Activated T-helper 1 cell treated with anti-CD3 and anti-CD28 coated beads, Interleukin-12 subunit alpha, Interleukin-12 subunit beta, Interleukin-2, Interleukin-4 antibody, amounts not matched to agents 30 ng/mL and 10 ng/mL and 1 ng/mL, durations not matched to agents 14 hours and 24 hours and 36 hours (primary cell): ENCODE data around the gene SLC25A52. TPM values are rescaled to one million over a fixed set of nuclear protein-coding genes. Genes with fewer than 3 reads are reported as not detected.
"Not testable (repeated sequence)": the region's sequence is repeated elsewhere in the genome, so short reads cannot be mapped to it uniquely, and the experiment has no call there.

Source experiments
- DNase-seq: peaks from one replicate; pipeline ENCODE4 v3.0.0; 2021; ENCODE audit warnings: low spot score
- H3K27ac Mint-ChIP-seq: one replicate; pipeline ENCODE4 v1.8.0; 2021; ENCODE audit warnings: mild to moderate bottlenecking, mixed read lengths
- H3K27me3 Mint-ChIP-seq: one replicate; pipeline ENCODE4 v1.8.0; 2022; ENCODE audit warnings: mild to moderate bottlenecking, moderate library complexity, mixed read lengths; ENCODE audit not compliant: insufficient read depth
- H3K36me3 Mint-ChIP-seq: one replicate; pipeline ENCODE4 v1.8.0; 2021; ENCODE audit warnings: low read depth, mixed read lengths
- H3K4me1 Mint-ChIP-seq: one replicate; pipeline ENCODE4 v1.8.0; 2021; ENCODE audit warnings: low read depth, mixed read lengths
- H3K4me3 Mint-ChIP-seq: one replicate; pipeline ENCODE4 v1.8.0; 2021; ENCODE audit warnings: mild to moderate bottlenecking, moderate library complexity, mixed read lengths
- H3K9me3 Mint-ChIP-seq: one replicate; pipeline ENCODE4 v1.8.0; 2021; ENCODE audit warnings: mixed read lengths
- intact Hi-C: fragments of 100-400 bp; cut with micrococcal nuclease; formaldehyde crosslinking; loops from one replicate; pipeline ENCODE4 v1.15.1; 2024
- total RNA-seq: library from RNA; stranded (reverse); gene quantifications from 2 replicates; pipeline ENCODE4 v1.2.3, GENCODE V29; 2022

The SLC25A52 gene
- total RNA-seq, 1 donor from 2014 or later: not detected

GRCh38 chr18:31736630-31737029 lies 24.1 kb downstream of the SLC25A52 start:
- DNase-seq: no peak
- Mint-ChIP-seq H3K9me3 (no peaks in the 10 kb centered on the region), H3K36me3 (no peaks in the 10 kb centered on the region), H3K27ac (no peak overlapping the region), H3K27me3 (peaks cover 3% of the 10 kb centered on the region), H3K4me3 (no peak overlapping the region), H3K4me1 (no peaks in the 10 kb centered on the region)
- intact Hi-C loops: no loop called here

DNA sequence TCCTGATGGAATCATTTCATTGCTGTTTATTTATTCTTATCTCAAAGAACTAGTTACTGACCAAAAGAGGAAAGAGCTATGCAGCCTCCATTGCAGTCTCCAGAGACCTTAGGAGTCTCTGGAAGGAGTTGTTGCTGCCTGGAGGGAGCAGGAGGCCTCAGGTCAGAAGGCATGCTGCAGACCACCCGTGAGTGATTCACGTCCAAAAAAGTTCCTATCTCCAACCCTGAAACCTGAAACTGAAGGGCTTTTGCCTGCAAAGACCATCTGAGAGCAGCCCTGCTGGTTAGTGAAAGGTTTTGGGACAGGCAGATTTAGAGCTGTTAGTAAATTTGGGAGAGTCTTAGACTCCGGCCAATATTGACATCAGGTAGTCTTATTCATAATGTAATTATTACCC lies 29.1 kb downstream of the SLC25A52 start:
- H3K4me3 Mint-ChIP-seq: no peak overlapping the region
- intact Hi-C loops: no loop called here
- H3K4me1 Mint-ChIP-seq: no peaks in the 10 kb centered on the region
- no peaks in the 10 kb centered on the region for H3K36me3 Mint-ChIP-seq
- no peak overlapping the region for H3K27ac Mint-ChIP-seq
- DNase-seq: no peak
- no peaks in the 10 kb centered on the region for H3K9me3 Mint-ChIP-seq
- H3K27me3 Mint-ChIP-seq: peaks cover 3% of the 10 kb centered on the region

DNA sequence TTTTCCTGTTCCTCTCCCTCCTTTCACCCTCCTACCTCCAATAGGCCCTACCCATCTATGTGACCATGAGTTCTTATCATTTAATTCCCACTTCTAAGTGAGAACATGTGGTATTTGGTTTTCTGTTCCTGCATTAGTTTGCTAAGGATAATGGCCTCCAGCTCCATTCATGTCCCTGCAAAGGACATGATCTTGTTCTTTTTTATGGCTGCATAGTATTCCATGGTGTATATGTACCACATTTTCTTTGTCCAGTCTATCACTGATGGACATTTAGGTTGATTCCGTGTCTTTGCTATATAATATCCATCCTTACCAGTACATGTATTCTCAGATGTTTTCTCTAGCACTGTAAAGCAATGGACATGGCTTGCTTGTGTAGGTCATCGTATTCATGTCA lies 31.5 kb downstream of the SLC25A52 start:
- H3K4me3 Mint-ChIP-seq, H3K9me3 Mint-ChIP-seq, H3K4me1 Mint-ChIP-seq, H3K36me3 Mint-ChIP-seq, H3K27ac Mint-ChIP-seq, DNase-seq, H3K27me3 Mint-ChIP-seq, intact Hi-C loops: not testable (repeated sequence)

DNA sequence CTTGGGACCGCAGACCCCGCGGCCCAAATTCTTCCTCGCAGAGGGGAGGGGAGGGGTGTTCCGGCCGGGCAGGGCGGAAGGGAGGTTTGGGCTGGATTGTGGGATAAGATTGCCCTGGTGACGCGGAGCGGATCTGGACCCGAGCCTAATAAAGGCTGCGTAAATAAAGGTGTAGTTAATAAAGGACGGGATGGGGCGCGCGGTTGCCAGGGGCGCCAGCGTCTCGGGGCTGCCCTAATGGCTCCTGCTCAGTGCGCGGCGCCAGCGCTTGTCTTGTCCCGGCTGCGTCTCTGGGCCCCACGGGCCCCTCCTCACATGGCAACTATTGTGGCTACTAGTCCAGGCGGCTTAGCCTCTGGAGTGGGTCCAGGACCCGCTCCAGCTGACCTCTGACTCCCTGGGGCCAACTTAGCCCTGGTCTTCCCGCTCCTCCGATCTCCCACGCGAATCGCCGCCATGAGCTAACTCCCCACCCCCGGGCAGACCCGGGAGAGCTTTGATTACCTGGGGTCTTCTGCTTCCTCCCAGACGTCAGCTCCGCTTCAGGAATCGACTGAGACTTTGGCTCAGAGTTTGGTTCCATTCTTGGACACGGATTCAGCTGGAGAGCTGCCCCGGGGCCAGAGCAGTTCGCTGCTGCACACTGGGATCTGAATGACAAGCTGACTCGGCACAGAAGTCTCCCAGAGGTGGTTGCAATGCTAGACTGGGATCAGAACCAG lies 36.5 kb downstream of the SLC25A52 start:
- Mint-ChIP-seq H3K9me3 (peaks cover 4% of the 10 kb centered on the region), H3K27me3 (peaks cover 21% of the 10 kb centered on the region), H3K4me3 (peak overlapping the region; percentile 58), H3K4me1 (peaks cover 6% of the 10 kb centered on the region), H3K27ac (no peak overlapping the region), H3K36me3 (no peaks in the 10 kb centered on the region)
- DNase-seq: no peak
- intact Hi-C loops: no loop called here

GRCh38 chr18:31723639-31723989 lies 37.1 kb downstream of the SLC25A52 start:
- Mint-ChIP-seq H3K27me3 (peaks cover 21% of the 10 kb centered on the region), H3K4me1 (peaks cover 6% of the 10 kb centered on the region), H3K27ac (no peak overlapping the region), H3K4me3 (no peak overlapping the region), H3K9me3 (peaks cover 7% of the 10 kb centered on the region), H3K36me3 (no peaks in the 10 kb centered on the region)
- DNase-seq: no peak
- intact Hi-C loops: no loop called here

GRCh38 chr18:31722369-31722957 lies 38.2 kb downstream of the SLC25A52 start:
- Mint-ChIP-seq H3K27ac (no peak overlapping the region), H3K9me3 (peaks cover 7% of the 10 kb centered on the region), H3K27me3 (peaks cover 21% of the 10 kb centered on the region), H3K4me3 (no peak overlapping the region), H3K36me3 (no peaks in the 10 kb centered on the region), H3K4me1 (peaks cover 6% of the 10 kb centered on the region)
- DNase-seq: peak; percentile 50
- intact Hi-C loops: loop anchor here (1.0 kb wide), 2 partner anchors 112 to 166 kb away; no protein-coding TSS in a partner anchor

GRCh38 chr18:31721601-31722000 lies 39.1 kb downstream of the SLC25A52 start:
- H3K4me1 Mint-ChIP-seq: peaks cover 6% of the 10 kb centered on the region
- no peak overlapping the region for H3K4me3 Mint-ChIP-seq
- H3K36me3 Mint-ChIP-seq: no peaks in the 10 kb centered on the region
- H3K9me3 Mint-ChIP-seq: peaks cover 7% of the 10 kb centered on the region
- DNase-seq: no peak
- peaks cover 21% of the 10 kb centered on the region for H3K27me3 Mint-ChIP-seq
- intact Hi-C loops: no loop called here
- H3K27ac Mint-ChIP-seq: no peak overlapping the region

GRCh38 chr18:31720867-31721266 lies 39.8 kb downstream of the SLC25A52 start:
- Mint-ChIP-seq H3K9me3 (peaks cover 7% of the 10 kb centered on the region), H3K4me1 (peaks cover 6% of the 10 kb centered on the region), H3K27me3 (peaks cover 21% of the 10 kb centered on the region), H3K27ac (no peak overlapping the region), H3K36me3 (no peaks in the 10 kb centered on the region), H3K4me3 (no peak overlapping the region)
- intact Hi-C loops: no loop called here
- DNase-seq: no peak

DNA sequence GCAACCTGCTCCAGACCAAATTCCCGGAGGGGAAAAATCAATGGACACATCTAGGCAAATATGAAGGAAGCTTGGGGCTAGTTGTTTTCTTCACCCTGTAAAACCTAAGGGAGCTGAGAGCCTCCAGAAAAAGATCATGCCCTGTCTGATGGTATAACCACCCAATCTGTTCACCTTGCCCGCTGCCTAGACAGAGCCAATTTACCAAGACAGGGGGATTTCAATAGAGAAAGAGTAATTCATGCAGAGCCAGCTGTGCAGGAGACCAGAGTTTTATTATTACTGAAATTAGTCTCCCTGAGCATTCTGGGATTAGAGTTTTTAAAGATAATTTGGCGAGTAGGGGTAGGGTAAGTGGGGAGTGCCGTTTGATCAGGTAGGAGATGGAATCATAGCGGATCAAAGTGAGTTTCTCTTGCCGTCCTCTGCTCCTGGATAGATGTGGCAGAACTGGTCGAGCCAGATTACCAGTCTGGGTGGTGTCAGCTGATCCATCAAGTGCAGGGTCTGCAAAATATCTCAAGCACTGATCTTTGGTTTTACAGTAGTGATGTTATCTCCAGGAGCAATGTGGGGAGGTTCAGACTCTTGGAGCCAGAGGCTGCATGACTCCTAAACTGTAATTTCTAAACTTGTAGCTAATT lies 41.2 kb downstream of the SLC25A52 start:
- Mint-ChIP-seq H3K4me3 (no peak overlapping the region), H3K27me3 (peaks cover 16% of the 10 kb centered on the region), H3K4me1 (peaks cover 3% of the 10 kb centered on the region), H3K36me3 (no peaks in the 10 kb centered on the region), H3K9me3 (peaks cover 7% of the 10 kb centered on the region), H3K27ac (no peak overlapping the region)
- DNase-seq: no peak
- intact Hi-C loops: no loop called here

- no peak for DNase-seq
- intact Hi-C loops: no loop called here
- peaks cover 7% of the 10 kb centered on the region for H3K9me3 Mint-ChIP-seq
- H3K4me1 Mint-ChIP-seq: no peaks in the 10 kb centered on the region
- H3K36me3 Mint-ChIP-seq: no peaks in the 10 kb centered on the region
- H3K4me3 Mint-ChIP-seq: no peak overlapping the region
- peaks cover 7% of the 10 kb centered on the region for H3K27me3 Mint-ChIP-seq
- no peak overlapping the region for H3K27ac Mint-ChIP-seq
These were observed 42.3 kb downstream of the SLC25A52 start for GRCh38 chr18:31718386-31718785.

- H3K27ac Mint-ChIP-seq: no peak overlapping the region
- no peaks in the 10 kb centered on the region for H3K36me3 Mint-ChIP-seq
- H3K4me1 Mint-ChIP-seq: no peaks in the 10 kb centered on the region
- intact Hi-C loops: no loop called here
- no peak overlapping the region for H3K4me3 Mint-ChIP-seq
- no peaks in the 10 kb centered on the region for H3K27me3 Mint-ChIP-seq
- no peak for DNase-seq
- H3K9me3 Mint-ChIP-seq: peaks cover 7% of the 10 kb centered on the region
These were observed 44.3 kb downstream of the SLC25A52 start for GRCh38 chr18:31716362-31716761.

- DNase-seq: no peak
- no peak overlapping the region for H3K27ac Mint-ChIP-seq
- no peaks in the 10 kb centered on the region for H3K9me3 Mint-ChIP-seq
- no peaks in the 10 kb centered on the region for H3K27me3 Mint-ChIP-seq
- H3K4me3 Mint-ChIP-seq: no peak overlapping the region
- no peaks in the 10 kb centered on the region for H3K36me3 Mint-ChIP-seq
- no peaks in the 10 kb centered on the region for H3K4me1 Mint-ChIP-seq
- intact Hi-C loops: no loop called here
These were observed 49.1 kb downstream of the SLC25A52 start for GRCh38 chr18:31711365-31712172.

DNA sequence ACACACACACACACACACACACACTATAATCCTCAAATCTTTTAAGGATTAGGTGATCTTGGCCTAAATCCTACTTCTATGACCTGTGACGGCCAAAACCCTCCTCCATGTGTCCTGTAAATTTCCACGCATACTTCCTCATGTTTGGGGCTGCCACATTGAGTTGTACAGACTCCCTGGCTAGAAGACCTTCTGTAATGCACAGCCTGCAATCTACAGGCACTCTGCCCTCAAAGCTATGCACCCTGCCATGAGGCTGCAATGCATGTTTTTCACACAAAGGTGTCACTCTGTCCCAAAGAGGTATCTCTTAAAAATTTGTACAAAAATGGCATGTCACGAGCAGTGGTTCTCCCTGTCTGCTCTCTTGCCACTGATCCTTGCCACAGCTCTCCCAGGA lies 49.9 kb downstream of the SLC25A52 start:
- Mint-ChIP-seq H3K9me3 (no peaks in the 10 kb centered on the region), H3K36me3 (no peaks in the 10 kb centered on the region), H3K27ac (no peak overlapping the region), H3K4me1 (no peaks in the 10 kb centered on the region), H3K4me3 (no peak overlapping the region), H3K27me3 (no peaks in the 10 kb centered on the region)
- intact Hi-C loops: no loop called here
- no peak for DNase-seq
